ENCODE data around the gene CD9. TPM values are rescaled to one million over a fixed set of nuclear protein-coding genes. Genes with fewer than 3 reads are reported as not detected.

Gene CD9
- total RNA-seq, 3 donors from 2014 or later (not counting 1 experiment from before 2014, with no cell fraction given), result 2.1 to 55.9 (median 8.0) TPM

DNA sequence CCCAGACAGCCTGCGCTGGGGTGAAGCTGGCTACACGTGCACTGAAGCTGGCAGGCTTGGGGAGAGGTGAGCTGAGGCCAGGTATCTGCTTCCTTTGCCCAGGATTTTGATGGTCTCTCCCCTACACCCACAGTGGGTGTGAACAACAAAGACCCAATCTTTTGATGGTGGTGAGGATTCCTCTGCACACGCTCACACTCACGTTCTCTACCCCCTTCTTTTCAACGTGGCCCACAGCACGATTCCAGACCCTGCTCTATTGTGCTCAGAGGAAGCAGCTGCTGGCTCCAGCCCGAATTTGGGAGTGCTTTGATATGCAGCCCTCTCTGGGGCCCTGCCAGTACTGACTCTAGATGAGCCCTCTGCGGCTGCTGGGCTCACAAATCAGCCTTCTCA is 4.9 kb downstream of the CD9 start:
- intact Hi-C loops (cut with micrococcal nuclease), result no loop called here
- Mint-ChIP-seq H3K9me3 (no peaks in the 10 kb centered on the region), H3K27me3 (ENCODE audit: low read depth in 2 of 2) (peaks cover 20 to 23% of the 10 kb centered on the region in 2 donors), H3K27ac (peak overlapping the region in 1 of 2 donors; percentile 41), H3K4me1 (peaks cover 8 to 30% of the 10 kb centered on the region in 2 donors), H3K36me3 (no peaks in the 10 kb centered on the region), H3K4me3 (no peak overlapping the region)
- Histone ChIP-seq H3K4me1 (ENCODE audit: control insufficient read depth, insufficient read depth, low read length) (peaks cover 21% of the 10 kb centered on the region), H3K4me3 (ENCODE audit: low read length) (no peak overlapping the region), H3K9me3 (ENCODE audit: control insufficient read depth, insufficient read depth, low read length) (no peaks in the 10 kb centered on the region), H3K36me3 (ENCODE audit: control insufficient read depth, insufficient read depth, low read length) (no peaks in the 10 kb centered on the region), H3K27me3 (ENCODE audit: control insufficient read depth, insufficient read depth, low read length) (peaks cover 14% of the 10 kb centered on the region), H3K27ac (ENCODE audit: low read length) (no peak overlapping the region)
- 53% methylated on average over 8 of the region's 8 CpGs for WGBS (ENCODE audit: insufficient coverage)
- ATAC-seq (no peak), DNase-seq (no peak)
- TF ChIP-seq, protein P1, sequence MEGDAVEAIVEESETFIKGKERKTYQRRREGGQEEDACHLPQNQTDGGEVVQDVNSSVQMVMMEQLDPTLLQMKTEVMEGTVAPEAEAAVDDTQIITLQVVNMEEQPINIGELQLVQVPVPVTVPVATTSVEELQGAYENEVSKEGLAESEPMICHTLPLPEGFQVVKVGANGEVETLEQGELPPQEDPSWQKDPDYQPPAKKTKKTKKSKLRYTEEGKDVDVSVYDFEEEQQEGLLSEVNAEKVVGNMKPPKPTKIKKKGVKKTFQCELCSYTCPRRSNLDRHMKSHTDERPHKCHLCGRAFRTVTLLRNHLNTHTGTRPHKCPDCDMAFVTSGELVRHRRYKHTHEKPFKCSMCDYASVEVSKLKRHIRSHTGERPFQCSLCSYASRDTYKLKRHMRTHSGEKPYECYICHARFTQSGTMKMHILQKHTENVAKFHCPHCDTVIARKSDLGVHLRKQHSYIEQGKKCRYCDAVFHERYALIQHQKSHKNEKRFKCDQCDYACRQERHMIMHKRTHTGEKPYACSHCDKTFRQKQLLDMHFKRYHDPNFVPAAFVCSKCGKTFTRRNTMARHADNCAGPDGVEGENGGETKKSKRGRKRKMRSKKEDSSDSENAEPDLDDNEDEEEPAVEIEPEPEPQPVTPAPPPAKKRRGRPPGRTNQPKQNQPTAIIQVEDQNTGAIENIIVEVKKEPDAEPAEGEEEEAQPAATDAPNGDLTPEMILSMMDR (IDR thresholded peaks at IDR 0.05), result no peak

DNA sequence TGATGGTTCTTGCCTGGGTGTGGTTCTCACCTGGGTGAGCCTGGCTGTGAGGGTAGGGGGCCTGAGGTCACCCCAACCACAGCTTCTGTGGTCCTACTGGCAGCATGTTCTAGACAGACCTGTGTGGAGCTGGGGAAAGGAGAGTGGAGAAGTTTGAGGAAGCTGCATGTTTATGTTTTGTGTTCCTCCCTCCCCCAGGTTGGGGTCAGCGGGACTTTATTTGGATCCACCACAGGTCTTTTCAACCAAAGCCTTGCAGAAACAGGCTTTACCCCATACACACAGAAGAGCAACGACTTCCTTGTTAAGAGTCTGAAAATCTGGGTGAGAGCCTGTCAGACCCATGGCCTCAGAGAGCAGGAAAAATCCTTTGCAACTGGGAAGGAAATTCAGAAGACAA is 5.6 kb downstream of the CD9 start:
- Histone ChIP-seq H3K36me3 (ENCODE audit: control insufficient read depth, insufficient read depth, low read length) (no peaks in the 10 kb centered on the region), H3K4me3 (ENCODE audit: low read length) (no peak overlapping the region), H3K27ac (ENCODE audit: low read length) (no peak overlapping the region), H3K4me1 (ENCODE audit: control insufficient read depth, insufficient read depth, low read length) (peaks cover 16% of the 10 kb centered on the region), H3K9me3 (ENCODE audit: control insufficient read depth, insufficient read depth, low read length) (no peaks in the 10 kb centered on the region), H3K27me3 (ENCODE audit: control insufficient read depth, insufficient read depth, low read length) (peaks cover 12% of the 10 kb centered on the region)
- intact Hi-C loops (cut with micrococcal nuclease), result no loop called here
- TF ChIP-seq, protein P1 (IDR thresholded peaks at IDR 0.05), result no peak
- DNase-seq, result no peak
- no peaks in the 10 kb centered on the region for H3K9me3 Mint-ChIP-seq
- peaks cover 20 to 23% of the 10 kb centered on the region in 2 donors for H3K27me3 Mint-ChIP-seq (ENCODE audit: low read depth in 2 of 2)
- 33% methylated on average over 1 of the region's 2 CpGs for WGBS (ENCODE audit: insufficient coverage)
- peak overlapping the region in 1 of 2 donors; percentile 41 for H3K27ac Mint-ChIP-seq
- peaks cover 8 to 30% of the 10 kb centered on the region in 2 donors for H3K4me1 Mint-ChIP-seq
- H3K4me3 Mint-ChIP-seq, result no peak overlapping the region
- no peak for ATAC-seq
- no peaks in the 10 kb centered on the region for H3K36me3 Mint-ChIP-seq

DNA sequence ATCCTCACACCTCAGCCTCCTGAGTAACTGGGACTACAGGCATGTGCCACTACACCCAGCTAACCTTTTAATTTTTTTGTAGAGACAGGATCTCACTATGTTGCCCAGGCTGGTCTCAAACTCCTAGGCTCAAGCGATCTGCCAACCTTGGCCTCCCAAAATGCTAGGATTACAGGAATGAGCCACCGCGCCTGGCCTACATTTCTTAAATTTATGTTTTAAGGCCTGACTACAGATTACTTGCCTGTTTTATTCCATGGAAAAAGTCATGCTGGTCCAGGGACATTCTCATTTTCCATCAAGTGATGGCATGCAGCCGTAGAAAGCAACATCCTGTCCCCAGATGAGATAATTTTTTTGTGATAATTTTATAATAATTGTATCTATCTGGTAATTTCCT is 6.1 kb downstream of the CD9 start:
- Mint-ChIP-seq H3K4me1 (peaks cover 8 to 25% of the 10 kb centered on the region in 2 donors), H3K27me3 (ENCODE audit: low read depth in 2 of 2) (peaks cover 17 to 19% of the 10 kb centered on the region in 2 donors), H3K4me3 (no peak overlapping the region), H3K36me3 (no peaks in the 10 kb centered on the region), H3K9me3 (no peaks in the 10 kb centered on the region), H3K27ac (no peak overlapping the region)
- WGBS (ENCODE audit: insufficient coverage), result 92% methylated on average over 3 of the region's 4 CpGs
- no peak for ATAC-seq
- no peaks in the 10 kb centered on the region for H3K36me3 ChIP-seq (ENCODE audit: control insufficient read depth, insufficient read depth, low read length)
- peaks cover 10% of the 10 kb centered on the region for H3K4me1 ChIP-seq (ENCODE audit: control insufficient read depth, insufficient read depth, low read length)
- no peak overlapping the region for H3K4me3 ChIP-seq (ENCODE audit: low read length)
- intact Hi-C loops (cut with micrococcal nuclease), result no loop called here
- H3K27me3 ChIP-seq (ENCODE audit: control insufficient read depth, insufficient read depth, low read length), result peaks cover 6% of the 10 kb centered on the region
- H3K27ac ChIP-seq (ENCODE audit: low read length), result no peak overlapping the region
- DNase-seq, result no peak
- no peaks in the 10 kb centered on the region for H3K9me3 ChIP-seq (ENCODE audit: control insufficient read depth, insufficient read depth, low read length)
- TF ChIP-seq, protein P1 (IDR thresholded peaks at IDR 0.05), result no peak

DNA sequence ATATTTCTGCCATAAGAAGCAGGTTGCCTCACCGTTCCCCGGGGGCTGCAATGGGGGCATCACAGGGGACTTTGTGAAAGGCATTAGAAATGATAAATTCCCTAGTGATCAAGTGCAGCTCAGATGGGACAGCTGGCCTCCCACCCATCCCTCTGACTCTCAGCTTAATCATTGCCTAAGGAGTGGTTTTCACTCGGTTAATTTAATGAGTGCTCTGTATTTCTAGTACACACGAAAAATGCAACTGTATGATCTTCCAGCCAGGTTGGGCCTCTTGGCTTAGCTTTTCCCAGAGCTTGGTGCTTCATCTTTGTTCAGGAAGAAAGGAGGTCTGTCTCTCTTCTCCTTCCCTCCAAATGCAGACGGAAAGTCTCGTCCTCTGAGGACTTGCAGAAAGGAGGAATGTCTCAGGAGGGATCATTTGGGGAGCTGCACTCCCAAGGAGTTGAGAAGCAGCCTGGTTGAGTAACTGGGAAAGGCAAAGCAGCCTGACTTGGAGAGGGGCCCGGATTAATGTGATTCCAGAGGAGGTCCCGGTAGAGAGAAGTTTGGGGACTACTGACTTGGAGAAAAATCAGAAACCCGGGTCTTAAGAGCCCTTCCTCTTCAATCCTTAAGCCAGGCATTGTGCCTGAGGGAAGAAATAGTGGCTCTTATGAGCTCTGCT is 7.2 kb downstream of the CD9 start:
- ATAC-seq (no peak), DNase-seq (no peak)
- Histone ChIP-seq H3K4me1 (ENCODE audit: control insufficient read depth, insufficient read depth, low read length) (peaks cover 8% of the 10 kb centered on the region), H3K27ac (ENCODE audit: low read length) (no peak overlapping the region), H3K9me3 (ENCODE audit: control insufficient read depth, insufficient read depth, low read length) (no peaks in the 10 kb centered on the region), H3K4me3 (ENCODE audit: low read length) (no peak overlapping the region), H3K27me3 (ENCODE audit: control insufficient read depth, insufficient read depth, low read length) (no peaks in the 10 kb centered on the region), H3K36me3 (ENCODE audit: control insufficient read depth, insufficient read depth, low read length) (no peaks in the 10 kb centered on the region)
- Mint-ChIP-seq H3K9me3 (no peaks in the 10 kb centered on the region), H3K36me3 (no peaks in the 10 kb centered on the region), H3K4me1 (peaks cover 8 to 22% of the 10 kb centered on the region in 2 donors), H3K27me3 (ENCODE audit: low read depth in 2 of 2) (peaks cover 6 to 15% of the 10 kb centered on the region in 2 donors), H3K4me3 (no peak overlapping the region), H3K27ac (no peak overlapping the region)
- TF ChIP-seq, protein P1 (IDR thresholded peaks at IDR 0.05), result no peak
- intact Hi-C loops (cut with micrococcal nuclease), result no loop called here
- 86% methylated on average over 8 of the region's 9 CpGs for WGBS (ENCODE audit: insufficient coverage)
